Mesendoderm (in vitro differentiated cells): ENCODE data around the gene ANKMY1.

Experiments used
- DNase-seq: peaks from one replicate; pipeline ENCODE4 v3.0.0; 2013
- H2AK5ac ChIP-seq: 2 replicates; pipeline ENCODE4 v1.6.1; 2013; ENCODE audit warnings: low read length, inconsistent platforms
- H2BK120ac ChIP-seq: 2 replicates; pipeline ENCODE4 v1.6.1; 2013; ENCODE audit warnings: low read depth, mild to moderate bottlenecking, low read length, moderate library complexity, mixed read lengths
- H2BK15ac ChIP-seq: replicated peaks from 2 replicates; pipeline ENCODE4 v1.6.1; 2013; ENCODE audit warnings: low read depth, mild to moderate bottlenecking, moderate library complexity
- H2BK5ac ChIP-seq: 2 replicates; pipeline ENCODE4 v1.6.1; 2013; ENCODE audit warnings: low read length, inconsistent platforms
- H3K18ac ChIP-seq: 2 replicates; pipeline ENCODE4 v1.6.1; 2013; ENCODE audit warnings: mild to moderate bottlenecking, low read length, mixed read lengths
- H3K23ac ChIP-seq: one replicate; pipeline ENCODE4 v1.6.1; 2013; ENCODE audit warnings: low read length
- H3K27ac ChIP-seq: 2 replicates; pipeline ENCODE4 v1.5.1; 2013; ENCODE audit warnings: low read depth, mild to moderate bottlenecking, inconsistent platforms, low read length, moderate library complexity
- H3K27me3 ChIP-seq: 2 replicates; pipeline ENCODE4 v1.6.1; 2013; ENCODE audit warnings: low read length, control low read depth, mild to moderate bottlenecking, inconsistent platforms; ENCODE audit not compliant: insufficient read depth, poor library complexity
- H3K36me3 ChIP-seq: 2 replicates; pipeline ENCODE4 v1.6.1; 2013; ENCODE audit warnings: low read length, inconsistent platforms; ENCODE audit not compliant: control insufficient read depth, insufficient read depth
- H3K4ac ChIP-seq: one replicate; pipeline ENCODE4 v1.6.1; 2013; ENCODE audit warnings: low read depth, mild to moderate bottlenecking, low read length, moderate library complexity
- H3K4me1 ChIP-seq: 2 replicates; pipeline ENCODE4 v1.6.1; 2013; ENCODE audit warnings: low read depth, low read length, inconsistent platforms; ENCODE audit not compliant: control insufficient read depth
- H3K4me2 ChIP-seq: 2 replicates; pipeline ENCODE4 v1.6.1; 2013; ENCODE audit warnings: low read length
- H3K4me3 ChIP-seq: 2 replicates; pipeline ENCODE4 v1.5.1; 2013; ENCODE audit warnings: mild to moderate bottlenecking, low read length
- H3K56ac ChIP-seq: one replicate; pipeline ENCODE4 v1.6.1; 2013; ENCODE audit warnings: low read length
- H3K79me1 ChIP-seq: 2 replicates; pipeline ENCODE4 v1.6.1; 2013; ENCODE audit warnings: low read length, inconsistent platforms
- H3K79me2 ChIP-seq: 2 replicates; pipeline ENCODE4 v1.6.1; 2013; ENCODE audit warnings: mild to moderate bottlenecking, low read length; ENCODE audit not compliant: control insufficient read depth, insufficient read depth
- H3K9ac ChIP-seq: 2 replicates; pipeline ENCODE4 v1.6.1; 2013; ENCODE audit warnings: low read length, inconsistent platforms
- H4K5ac ChIP-seq: one replicate; pipeline ENCODE4 v1.6.1; 2013; ENCODE audit warnings: low read length
- H4K8ac ChIP-seq: one replicate; pipeline ENCODE4 v1.6.1; 2013; ENCODE audit warnings: low read depth, mild to moderate bottlenecking, control low read depth, low read length, moderate library complexity
- WGBS: extraction: QIAGEN DNeasy Blood & Tissue Kit; methylation state at CpG from one replicate; pipeline ENCODE4 v1.1.7; 2013; ENCODE audit warnings: low lambda C conversion rate, missing lambda C conversion rate; ENCODE audit not compliant: insufficient coverage; ENCODE audit errors: extremely low coverage; 5-methylcytosine and 5-hydroxymethylcytosine counted together

Gene ANKMY1

GRCh38 chr2:240573071-240573515, 15.3 kb upstream of the ANKMY1 start:
- Histone ChIP-seq H3K36me3 (no peaks in the 10 kb centered on the region), H2BK120ac (no peak overlapping the region), H3K4me2 (no peak overlapping the region), H3K79me1 (no peaks in the 10 kb centered on the region), H3K9ac (no peak overlapping the region), H3K79me2 (no peaks in the 10 kb centered on the region), H2BK15ac (no peak overlapping the region), H2BK5ac (no peak overlapping the region), H2AK5ac (no peak overlapping the region), H4K8ac (no peak overlapping the region), H3K27ac (no peak overlapping the region), H3K27me3 (no peaks in the 10 kb centered on the region), H3K4ac (no peak overlapping the region), H3K56ac (no peak overlapping the region), H3K4me1 (no peaks in the 10 kb centered on the region), H3K23ac (no peak overlapping the region), H4K5ac (no peak overlapping the region), H3K18ac (no peak overlapping the region), H3K4me3 (no peak overlapping the region)
- no peak for DNase-seq
- WGBS: no CpG with 5 or more reads among the region's 20 CpGs

GRCh38 chr2:240572141-240573031, 14.6 kb upstream of the ANKMY1 start:
- no peak overlapping the region for H3K4ac ChIP-seq

GRCh38 chr2:240571314-240571973, 13.7 kb upstream of the ANKMY1 start:
- H3K4me2 ChIP-seq: no peak overlapping the region
- H3K79me1 ChIP-seq: no peaks in the 10 kb centered on the region
- no peak overlapping the region for H3K9ac ChIP-seq
- no peak for DNase-seq
- no peak overlapping the region for H2AK5ac ChIP-seq
- no peak overlapping the region for H2BK120ac ChIP-seq
- H3K4ac ChIP-seq: no peak overlapping the region
- H4K8ac ChIP-seq: no peak overlapping the region
- no peak overlapping the region for H2BK15ac ChIP-seq
- no peak overlapping the region for H3K56ac ChIP-seq
- H4K5ac ChIP-seq: no peak overlapping the region
- H2BK5ac ChIP-seq: no peak overlapping the region
- H3K4me3 ChIP-seq: no peak overlapping the region
- no peak overlapping the region for H3K18ac ChIP-seq
- H3K27me3 ChIP-seq: no peaks in the 10 kb centered on the region
- no peaks in the 10 kb centered on the region for H3K79me2 ChIP-seq
- H3K27ac ChIP-seq: no peak overlapping the region
- no peak overlapping the region for H3K23ac ChIP-seq
- WGBS: no CpG with 5 or more reads among the region's 18 CpGs
- H3K4me1 ChIP-seq: no peaks in the 10 kb centered on the region
- no peaks in the 10 kb centered on the region for H3K36me3 ChIP-seq

More at GRCh38 chr2:240572141-240573031, 14.6 kb upstream of the ANKMY1 start:
- no peak overlapping the region for H2AK5ac ChIP-seq
- H2BK5ac ChIP-seq: no peak overlapping the region
- H3K4me2 ChIP-seq: no peak overlapping the region
- H4K8ac ChIP-seq: no peak overlapping the region
- no peak overlapping the region for H3K27ac ChIP-seq
- no peaks in the 10 kb centered on the region for H3K79me1 ChIP-seq
- no peaks in the 10 kb centered on the region for H3K36me3 ChIP-seq
- no peak overlapping the region for H3K23ac ChIP-seq
- H2BK15ac ChIP-seq: no peak overlapping the region
- DNase-seq: no peak
- H4K5ac ChIP-seq: no peak overlapping the region
- H3K18ac ChIP-seq: no peak overlapping the region
- no CpG with 5 or more reads among the region's 30 CpGs for WGBS
- no peak overlapping the region for H2BK120ac ChIP-seq
- H3K9ac ChIP-seq: no peak overlapping the region
- H3K79me2 ChIP-seq: no peaks in the 10 kb centered on the region
- no peak overlapping the region for H3K4me3 ChIP-seq
- H3K56ac ChIP-seq: no peak overlapping the region
- no peaks in the 10 kb centered on the region for H3K27me3 ChIP-seq
- no peaks in the 10 kb centered on the region for H3K4me1 ChIP-seq

GRCh38 chr2:240570531-240571313, 12.9 kb upstream of the ANKMY1 start:
- no peaks in the 10 kb centered on the region for H3K36me3 ChIP-seq
- no peak overlapping the region for H4K5ac ChIP-seq
- H3K4me1 ChIP-seq: no peaks in the 10 kb centered on the region
- H3K27me3 ChIP-seq: no peaks in the 10 kb centered on the region
- peak overlapping the region; percentile 7 for H3K56ac ChIP-seq
- no peak for DNase-seq
- no peak overlapping the region for H4K8ac ChIP-seq
- WGBS: no CpG with 5 or more reads among the region's 11 CpGs
- no peak overlapping the region for H2BK5ac ChIP-seq
- H3K79me2 ChIP-seq: no peaks in the 10 kb centered on the region
- H3K4me3 ChIP-seq: no peak overlapping the region
- H3K18ac ChIP-seq: no peak overlapping the region
- no peak overlapping the region for H2BK120ac ChIP-seq
- no peak overlapping the region for H3K4ac ChIP-seq
- no peak overlapping the region for H3K9ac ChIP-seq
- no peak overlapping the region for H2BK15ac ChIP-seq
- no peak overlapping the region for H3K4me2 ChIP-seq
- no peaks in the 10 kb centered on the region for H3K79me1 ChIP-seq
- H3K23ac ChIP-seq: no peak overlapping the region
- H2AK5ac ChIP-seq: no peak overlapping the region
- no peak overlapping the region for H3K27ac ChIP-seq

- H3K4me3 ChIP-seq: no peak overlapping the region
- H2BK120ac ChIP-seq: no peak overlapping the region
- H3K56ac ChIP-seq: no peak overlapping the region
- WGBS: no CpG with 5 or more reads among the region's 15 CpGs
- H3K79me1 ChIP-seq: no peaks in the 10 kb centered on the region
- H3K4me1 ChIP-seq: no peaks in the 10 kb centered on the region
- H3K23ac ChIP-seq: no peak overlapping the region
- H3K27ac ChIP-seq: no peak overlapping the region
- H3K9ac ChIP-seq: no peak overlapping the region
- H3K4me2 ChIP-seq: no peak overlapping the region
- no peak for DNase-seq
- no peak overlapping the region for H2BK15ac ChIP-seq
- no peak overlapping the region for H2AK5ac ChIP-seq
- H2BK5ac ChIP-seq: no peak overlapping the region
- H3K4ac ChIP-seq: no peak overlapping the region
- no peaks in the 10 kb centered on the region for H3K36me3 ChIP-seq
- H4K8ac ChIP-seq: no peak overlapping the region
- H3K27me3 ChIP-seq: no peaks in the 10 kb centered on the region
- no peak overlapping the region for H3K18ac ChIP-seq
- H4K5ac ChIP-seq: no peak overlapping the region
- H3K79me2 ChIP-seq: no peaks in the 10 kb centered on the region
These were observed 12.3 kb upstream of the ANKMY1 start for GRCh38 chr2:240569998-240570530.
